Immature natural killer cell (primary cell): ENCODE results near the gene MGMT. TPM values are rescaled to one million over a fixed set of nuclear protein-coding genes. Genes with fewer than 3 reads are reported as not detected.

Experiments used
- DNase-seq, 3 donors: peaks; one replicate each; pipeline ENCODE4 v3.0.0; 2022; ENCODE audit warnings: mixed read lengths in 1 of 3
- H3K27ac Mint-ChIP-seq, 6 donors: one replicate each; pipeline ENCODE4 v1.8.0; 2020; ENCODE audit warnings: mixed read lengths in 6 of 6, mild to moderate bottlenecking in 5 of 6, inconsistent platforms in 4 of 6, moderate library complexity in 3 of 6
- H3K27me3 Mint-ChIP-seq, 3 donors: one replicate each; pipeline ENCODE4 v1.8.0; 2020 to 2021; ENCODE audit warnings: low read depth in 3 of 3, mild to moderate bottlenecking in 3 of 3, mixed read lengths in 3 of 3, moderate library complexity in 3 of 3, inconsistent platforms in 1 of 3
- H3K36me3 Mint-ChIP-seq, 3 donors: one replicate each; pipeline ENCODE4 v1.8.0; 2020; ENCODE audit warnings: mixed read lengths in 3 of 3, inconsistent platforms in 2 of 3, mild to moderate bottlenecking in 2 of 3
- H3K4me1 Mint-ChIP-seq, 2 donors: one replicate each; pipeline ENCODE4 v1.8.0; 2020; ENCODE audit warnings: inconsistent platforms in 2 of 2, mild to moderate bottlenecking in 2 of 2, mixed read lengths in 2 of 2, moderate library complexity in 1 of 2
- H3K4me3 Mint-ChIP-seq, 5 donors: one replicate each; pipeline ENCODE4 v1.8.0; 2020; ENCODE audit warnings: mild to moderate bottlenecking in 5 of 5, mixed read lengths in 5 of 5, inconsistent platforms in 3 of 5, moderate library complexity in 3 of 5
- H3K9me3 Mint-ChIP-seq, 6 donors: one replicate each; pipeline ENCODE4 v1.8.0; 2020; ENCODE audit warnings: mild to moderate bottlenecking in 6 of 6, mixed read lengths in 6 of 6, inconsistent platforms in 4 of 6, moderate library complexity in 3 of 6
- polyA plus RNA-seq, 3 donors: library from polyadenylated mRNA; unstranded; fragments of 300-500 nt; fragmentation: Illumina TruSeq; gene quantifications; one replicate each; pipeline ENCODE4 v1.2.3, GENCODE V29; 2021

Gene MGMT
- polyA plus RNA-seq, 3 donors from 2014 or later = 33.7 to 69.5 (median 37.5) TPM

DNA sequence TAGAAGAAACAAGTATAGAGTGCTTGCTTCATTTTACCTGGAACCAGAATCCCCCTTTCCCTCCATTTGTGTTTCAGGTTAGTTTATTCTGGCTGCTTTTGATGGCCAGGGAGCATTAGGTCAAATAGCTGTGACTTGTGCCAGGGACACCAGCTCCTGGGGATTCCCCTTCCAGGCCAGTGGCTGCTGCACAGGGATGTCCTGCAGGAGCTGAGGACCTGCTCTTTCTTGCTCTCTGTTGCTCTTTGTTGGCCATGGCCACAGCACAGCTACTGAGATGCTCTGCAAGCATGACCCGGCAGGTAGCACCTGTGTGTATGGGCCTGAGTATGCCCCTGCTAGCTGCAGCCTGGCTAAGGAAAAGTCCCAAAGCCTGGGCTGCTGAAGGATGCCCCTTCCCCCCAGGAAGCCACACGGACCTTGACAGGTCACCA is 288.1 kb downstream of the MGMT start:
- DNase-seq = no peak
- no peak overlapping the region for H3K4me3 Mint-ChIP-seq
- H3K36me3 Mint-ChIP-seq = peaks cover 10 to 21% (median 16%) of the 10 kb centered on the region in 3 donors
- H3K27me3 Mint-ChIP-seq = peaks cover 2 to 4% (median 2%) of the 10 kb centered on the region in 3 donors
- H3K27ac Mint-ChIP-seq = no peak overlapping the region
- peaks cover 5 to 38% (median 26%) of the 10 kb centered on the region in 6 donors for H3K9me3 Mint-ChIP-seq
- peaks cover 14 to 20% of the 10 kb centered on the region in 2 donors for H3K4me1 Mint-ChIP-seq

GRCh38 chr10:129755621-129756020 is 288.6 kb downstream of the MGMT start:
- DNase-seq = no peak
- Mint-ChIP-seq H3K27me3 (peaks cover 2 to 4% (median 2%) of the 10 kb centered on the region in 3 donors), H3K9me3 (peaks cover 5 to 35% (median 23%) of the 10 kb centered on the region in 6 donors), H3K4me3 (no peak overlapping the region), H3K36me3 (peaks cover 10 to 20% (median 15%) of the 10 kb centered on the region in 3 donors), H3K4me1 (peaks cover 14 to 20% of the 10 kb centered on the region in 2 donors), H3K27ac (no peak overlapping the region)

- H3K9me3 Mint-ChIP-seq = peaks cover 0 to 19% (median 8%) of the 10 kb centered on the region in 6 donors
- peaks cover 2 to 4% (median 2%) of the 10 kb centered on the region in 3 donors for H3K27me3 Mint-ChIP-seq
- H3K36me3 Mint-ChIP-seq = peaks cover 6 to 20% (median 19%) of the 10 kb centered on the region in 3 donors
- H3K27ac Mint-ChIP-seq = peak overlapping the region in 1 of 6 donors; percentile 46
- DNase-seq = no peak
- H3K4me3 Mint-ChIP-seq = peak overlapping the region; percentile 58 to 87 (median 67)
- peaks cover 14 to 20% of the 10 kb centered on the region in 2 donors for H3K4me1 Mint-ChIP-seq
Observed at GRCh38 chr10:129756912-129757901, 290.2 kb downstream of the MGMT start.

GRCh38 chr10:129758207-129759021 is 291.4 kb downstream of the MGMT start:
- Mint-ChIP-seq H3K27ac (no peak overlapping the region), H3K27me3 (peaks cover 2 to 4% (median 2%) of the 10 kb centered on the region in 3 donors), H3K36me3 (peaks cover 6 to 21% (median 20%) of the 10 kb centered on the region in 3 donors), H3K4me1 (peaks cover 14 to 20% of the 10 kb centered on the region in 2 donors), H3K4me3 (no peak overlapping the region), H3K9me3 (peaks cover 0 to 8% (median under 1%) of the 10 kb centered on the region in 6 donors)
- no peak for DNase-seq

- no peak overlapping the region for H3K4me3 Mint-ChIP-seq
- peaks cover 14 to 20% of the 10 kb centered on the region in 2 donors for H3K4me1 Mint-ChIP-seq
- H3K9me3 Mint-ChIP-seq = no peaks in the 10 kb centered on the region
- no peak overlapping the region for H3K27ac Mint-ChIP-seq
- H3K27me3 Mint-ChIP-seq = peaks cover 0 to 1% (median 0%) of the 10 kb centered on the region in 3 donors
- DNase-seq = no peak
- peaks cover 6 to 17% (median 17%) of the 10 kb centered on the region in 3 donors for H3K36me3 Mint-ChIP-seq
Observed at GRCh38 chr10:129759214-129760002, 292.4 kb downstream of the MGMT start.

DNA sequence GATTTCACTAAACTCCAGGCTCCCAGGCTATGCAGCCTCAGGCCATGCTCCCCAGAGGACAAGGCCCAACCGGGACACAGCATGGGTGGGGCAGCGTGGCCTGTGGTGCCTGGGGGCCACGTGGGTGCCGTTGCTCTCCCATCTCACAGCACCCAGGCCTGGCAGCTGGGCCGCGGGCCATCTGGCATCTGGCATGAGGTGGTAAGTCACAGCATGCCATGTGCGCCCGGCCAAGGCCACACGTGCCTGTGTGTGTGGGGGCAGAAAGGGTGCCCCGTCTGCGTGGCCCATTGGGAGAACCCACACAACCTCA is 292.9 kb downstream of the MGMT start:
- Mint-ChIP-seq H3K9me3 (no peaks in the 10 kb centered on the region), H3K4me1 (peaks cover 14 to 20% of the 10 kb centered on the region in 2 donors), H3K27me3 (peaks cover 0 to 1% (median 0%) of the 10 kb centered on the region in 3 donors), H3K36me3 (peaks cover 6 to 17% (median 17%) of the 10 kb centered on the region in 3 donors), H3K4me3 (no peak overlapping the region), H3K27ac (no peak overlapping the region)
- no peak for DNase-seq

GRCh38 chr10:129760416-129760815 is 293.4 kb downstream of the MGMT start:
- Mint-ChIP-seq H3K36me3 (peaks cover 6 to 17% (median 17%) of the 10 kb centered on the region in 3 donors), H3K9me3 (no peaks in the 10 kb centered on the region), H3K4me1 (peaks cover 14 to 20% of the 10 kb centered on the region in 2 donors), H3K27ac (no peak overlapping the region), H3K27me3 (peaks cover 0 to 1% (median 0%) of the 10 kb centered on the region in 3 donors), H3K4me3 (no peak overlapping the region)
- DNase-seq = no peak

GRCh38 chr10:129761197-129761972 is 294.3 kb downstream of the MGMT start:
- DNase-seq = no peak
- peaks cover 11 to 17% of the 10 kb centered on the region in 2 donors for H3K4me1 Mint-ChIP-seq
- H3K4me3 Mint-ChIP-seq = no peak overlapping the region
- peaks cover 0 to 1% (median 0%) of the 10 kb centered on the region in 3 donors for H3K27me3 Mint-ChIP-seq
- no peak overlapping the region for H3K27ac Mint-ChIP-seq
- peaks cover 6 to 17% (median 17%) of the 10 kb centered on the region in 3 donors for H3K36me3 Mint-ChIP-seq
- H3K9me3 Mint-ChIP-seq = no peaks in the 10 kb centered on the region

DNA sequence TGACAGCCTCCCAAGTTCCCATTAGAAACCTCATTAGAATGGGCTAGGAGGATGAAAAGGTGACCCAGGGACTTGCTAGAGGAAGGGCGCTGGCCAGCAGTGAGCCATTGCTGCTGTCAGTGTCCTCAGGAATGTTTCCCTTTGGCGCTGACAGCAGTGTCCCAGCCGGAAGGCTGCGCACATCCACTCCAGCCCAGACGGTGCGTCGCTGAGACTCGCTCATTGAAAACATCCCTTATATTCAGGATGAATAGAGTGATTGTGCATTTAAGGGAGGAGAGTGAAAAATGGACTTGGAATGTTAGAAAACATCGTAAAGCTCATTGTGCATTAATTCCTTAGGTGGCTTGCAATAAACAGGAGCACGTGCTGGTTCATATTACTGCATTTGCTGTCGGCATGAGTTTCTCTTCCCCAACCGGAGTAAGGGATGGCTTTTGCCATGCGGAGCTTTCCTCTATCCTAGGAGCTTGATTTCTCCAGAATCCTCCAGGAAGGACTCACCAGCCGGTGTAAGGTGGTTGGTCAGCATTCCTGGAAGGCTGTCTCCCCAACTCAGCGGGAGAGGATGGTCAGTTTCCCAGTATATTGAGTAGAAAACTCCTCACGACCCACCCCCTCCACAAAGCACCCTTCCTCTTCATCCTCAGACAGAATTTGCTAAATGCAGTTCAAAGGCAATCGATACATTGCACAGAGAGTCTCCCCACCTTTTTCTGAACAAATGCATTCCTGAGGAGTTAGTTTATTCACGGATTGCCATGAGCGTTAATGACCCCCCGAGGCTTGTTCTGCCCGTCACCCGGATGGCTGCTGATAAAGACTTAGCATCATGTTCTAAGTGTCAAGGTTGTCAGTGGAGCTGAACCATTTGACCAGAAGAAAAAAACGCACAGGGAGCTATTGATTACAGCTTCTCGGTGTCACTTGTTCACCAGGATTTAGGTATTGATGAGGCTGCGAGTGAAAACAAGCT is 295.2 kb downstream of the MGMT start:
- H3K27me3 Mint-ChIP-seq = peaks cover 0 to 1% (median 0%) of the 10 kb centered on the region in 3 donors
- H3K36me3 Mint-ChIP-seq = peaks cover 6 to 17% (median 17%) of the 10 kb centered on the region in 3 donors
- H3K4me1 Mint-ChIP-seq = peaks cover 8 to 11% of the 10 kb centered on the region in 2 donors
- H3K4me3 Mint-ChIP-seq = no peak overlapping the region
- H3K27ac Mint-ChIP-seq = no peak overlapping the region
- no peak for DNase-seq
- no peaks in the 10 kb centered on the region for H3K9me3 Mint-ChIP-seq

DNA sequence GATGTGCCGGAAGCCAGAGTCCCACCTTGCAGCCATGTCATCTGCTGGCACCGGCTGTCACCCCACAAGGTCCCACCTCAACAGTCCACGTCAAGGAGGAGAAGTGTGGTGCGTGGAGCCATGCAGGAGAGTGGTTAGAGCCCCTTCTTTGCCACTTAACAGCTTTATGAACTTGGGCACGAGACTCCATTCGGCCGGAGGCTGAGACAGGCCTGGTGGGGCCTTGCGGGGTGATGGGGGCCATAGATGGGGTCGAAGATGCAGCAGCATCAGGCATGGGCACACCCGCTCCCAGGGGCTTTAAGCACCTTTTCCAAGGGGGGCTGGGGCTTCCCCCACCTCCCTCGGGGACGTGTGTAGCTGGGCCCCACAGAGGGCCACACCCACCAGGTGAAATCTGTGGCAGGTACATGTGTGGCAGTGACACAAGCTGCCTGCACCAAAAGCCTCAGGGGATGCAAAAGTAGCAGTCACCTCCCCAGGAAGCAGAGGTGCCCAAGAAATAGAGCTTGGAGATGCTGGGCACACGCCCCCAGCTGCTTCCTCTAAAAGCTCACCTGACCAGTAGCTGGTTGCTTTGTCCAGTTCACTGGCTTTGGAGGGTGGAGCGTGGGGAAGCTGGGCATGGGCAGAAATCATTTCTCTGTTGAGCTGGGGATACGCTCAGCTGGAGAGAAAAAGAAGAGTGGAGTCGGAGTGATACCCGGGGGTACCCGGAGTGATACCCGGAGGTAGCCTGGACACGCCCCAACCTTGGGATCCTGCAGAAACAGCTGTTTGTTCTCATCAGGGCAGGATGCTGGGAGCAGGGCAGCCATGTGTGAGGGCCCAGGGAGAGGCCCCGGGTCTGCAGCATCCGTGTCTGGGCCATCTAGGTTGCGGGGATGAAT is 297.2 kb downstream of the MGMT start:
- no peak overlapping the region for H3K4me3 Mint-ChIP-seq
- no peaks in the 10 kb centered on the region for H3K9me3 Mint-ChIP-seq
- H3K27me3 Mint-ChIP-seq = peaks cover 0 to 1% (median 0%) of the 10 kb centered on the region in 3 donors
- DNase-seq = no peak
- peaks cover 0 to 13% (median 10%) of the 10 kb centered on the region in 3 donors for H3K36me3 Mint-ChIP-seq
- H3K27ac Mint-ChIP-seq = no peak overlapping the region
- no peaks in the 10 kb centered on the region for H3K4me1 Mint-ChIP-seq
